HG02588 (cell line): ENCODE measurements around the gene GRIA3.

ENCODE experiments used
- ATAC-seq: cut with Tn5 transposase; IDR thresholded peaks from one replicate; pipeline ENCODE4 v1.9.1; 2021; ENCODE audit warnings: mild to moderate bottlenecking, moderate library complexity; ENCODE audit not compliant: unreplicated experiment

Gene GRIA3

GRCh38 chrX:123442764-123443163 lies 258.7 kb downstream of the GRIA3 start:
- no peak for ATAC-seq

- ATAC-seq, result no peak
Measured at GRCh38 chrX:123447506-123447905, 263.4 kb downstream of the GRIA3 start.

GRCh38 chrX:123449335-123449734 lies 265.3 kb downstream of the GRIA3 start:
- no peak for ATAC-seq

- no peak for ATAC-seq
Measured at GRCh38 chrX:123450222-123450621, 266.1 kb downstream of the GRIA3 start.

- peak; percentile 45 for ATAC-seq
Measured at GRCh38 chrX:123454712-123455431, 270.8 kb downstream of the GRIA3 start.

- ATAC-seq, result no peak
Measured at GRCh38 chrX:123455693-123456092, 271.6 kb downstream of the GRIA3 start.

- ATAC-seq, result no peak
Measured at GRCh38 chrX:123464709-123465108, 280.6 kb downstream of the GRIA3 start.

- ATAC-seq, result no peak
Measured at GRCh38 chrX:123468481-123468880, 284.4 kb downstream of the GRIA3 start.

GRCh38 chrX:123475068-123475724 lies 291.1 kb downstream of the GRIA3 start:
- ATAC-seq, result no peak

- ATAC-seq, result no peak
Measured at GRCh38 chrX:123476611-123477219, 292.6 kb downstream of the GRIA3 start.

GRCh38 chrX:123477673-123478072 lies 293.6 kb downstream of the GRIA3 start:
- no peak for ATAC-seq

- ATAC-seq, result no peak
Measured at GRCh38 chrX:123481913-123482851, 298.1 kb downstream of the GRIA3 start.

GRCh38 chrX:123486297-123486696 lies 302.2 kb downstream of the GRIA3 start:
- ATAC-seq, result no peak

- ATAC-seq, result no peak
Measured at GRCh38 chrX:123487236-123487635, 303.2 kb downstream of the GRIA3 start.

- ATAC-seq, result no peak
Measured at GRCh38 chrX:123487669-123488068, 303.6 kb downstream of the GRIA3 start.

- no peak for ATAC-seq
Measured at GRCh38 chrX:123489011-123489410, 304.9 kb downstream of the GRIA3 start.

- ATAC-seq, result no peak
Measured at GRCh38 chrX:123493857-123494256, 309.8 kb downstream of the GRIA3 start.

GRCh38 chrX:123499787-123500186 lies 315.7 kb downstream of the GRIA3 start:
- ATAC-seq, result no peak

GRCh38 chrX:123504047-123504446 lies 320.0 kb downstream of the GRIA3 start:
- no peak for ATAC-seq

- ATAC-seq, result no peak
Measured at GRCh38 chrX:123504630-123505270, 320.7 kb downstream of the GRIA3 start.
